Neural progenitor cell (in vitro differentiated cells): Measurements from ENCODE around the gene FAM209A.

ENCODE experiments used
- CTCF ChIP-seq: fragments of 200-600 bp; sonication (generic); IDR thresholded peaks from 2 replicates; pipeline ENCODE4 v1.5.1; 2017; ENCODE audit warnings: antibody characterized with exemption, mild to moderate bottlenecking
- EZH2 ChIP-seq: fragments of 200-600 bp; sonication (generic); IDR thresholded peaks from 2 replicates; pipeline ENCODE4 v1.6.1; 2017; ENCODE audit warnings: antibody characterized with exemption, mild to moderate bottlenecking, moderate library complexity
- EZH2phosphoT487 ChIP-seq: fragments of 200-600 bp; sonication (generic); IDR thresholded peaks from 2 replicates; pipeline ENCODE4 v1.6.1; 2017; ENCODE audit warnings: antibody characterized with exemption

GRCh38 chr20:56573986-56574385 lies 49.4 kb downstream of the FAM209A start:
- no peak for TF ChIP-seq CTCF
- no peak for TF ChIP-seq EZH2
- TF ChIP-seq EZH2phosphoT487, result no peak
